Epithelial cell of esophagus (primary cell): ENCODE measurements around the gene SQOR.

Experiments
- DNase-seq: peaks from one replicate; pipeline ENCODE4 v3.0.0; 2010; ENCODE audit warnings: low read depth
- H3K4me3 ChIP-seq: 2 replicates; pipeline ENCODE4 v1.5.1; 2011; ENCODE audit warnings: mild to moderate bottlenecking, low read length, control low read depth
- TF ChIP-seq, protein P1 (sequence below): IDR thresholded peaks from 2 replicates; pipeline ENCODE4 v1.5.1; 2011; ENCODE audit warnings: low read depth, mild to moderate bottlenecking, low read length, control low read depth, inconsistent platforms; ENCODE audit not compliant: insufficient read depth; ENCODE audit errors: missing control alignments

Gene SQOR

DNA sequence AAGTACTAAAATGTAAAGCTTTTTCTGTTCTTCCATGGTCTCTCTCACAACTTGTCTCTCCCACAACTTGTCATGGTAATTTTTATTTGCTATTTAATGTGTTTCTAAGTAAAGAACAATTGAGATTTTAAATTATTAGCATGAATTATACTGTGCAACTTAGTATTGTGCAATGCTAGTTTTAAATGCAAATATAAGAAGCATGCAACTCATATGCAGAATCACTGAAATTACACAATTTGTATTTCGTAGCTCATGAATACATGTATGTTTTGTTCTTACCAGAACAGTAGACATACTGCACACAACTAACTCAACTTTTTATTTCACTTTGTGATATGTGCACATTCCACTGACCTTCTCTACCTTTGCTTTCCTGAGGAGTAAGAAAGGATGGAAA is 96.5 kb downstream of the SQOR start:
- no peak for DNase-seq
- H3K4me3 ChIP-seq: no peak overlapping the region
- TF ChIP-seq, protein P1, sequence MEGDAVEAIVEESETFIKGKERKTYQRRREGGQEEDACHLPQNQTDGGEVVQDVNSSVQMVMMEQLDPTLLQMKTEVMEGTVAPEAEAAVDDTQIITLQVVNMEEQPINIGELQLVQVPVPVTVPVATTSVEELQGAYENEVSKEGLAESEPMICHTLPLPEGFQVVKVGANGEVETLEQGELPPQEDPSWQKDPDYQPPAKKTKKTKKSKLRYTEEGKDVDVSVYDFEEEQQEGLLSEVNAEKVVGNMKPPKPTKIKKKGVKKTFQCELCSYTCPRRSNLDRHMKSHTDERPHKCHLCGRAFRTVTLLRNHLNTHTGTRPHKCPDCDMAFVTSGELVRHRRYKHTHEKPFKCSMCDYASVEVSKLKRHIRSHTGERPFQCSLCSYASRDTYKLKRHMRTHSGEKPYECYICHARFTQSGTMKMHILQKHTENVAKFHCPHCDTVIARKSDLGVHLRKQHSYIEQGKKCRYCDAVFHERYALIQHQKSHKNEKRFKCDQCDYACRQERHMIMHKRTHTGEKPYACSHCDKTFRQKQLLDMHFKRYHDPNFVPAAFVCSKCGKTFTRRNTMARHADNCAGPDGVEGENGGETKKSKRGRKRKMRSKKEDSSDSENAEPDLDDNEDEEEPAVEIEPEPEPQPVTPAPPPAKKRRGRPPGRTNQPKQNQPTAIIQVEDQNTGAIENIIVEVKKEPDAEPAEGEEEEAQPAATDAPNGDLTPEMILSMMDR: no peak

DNA sequence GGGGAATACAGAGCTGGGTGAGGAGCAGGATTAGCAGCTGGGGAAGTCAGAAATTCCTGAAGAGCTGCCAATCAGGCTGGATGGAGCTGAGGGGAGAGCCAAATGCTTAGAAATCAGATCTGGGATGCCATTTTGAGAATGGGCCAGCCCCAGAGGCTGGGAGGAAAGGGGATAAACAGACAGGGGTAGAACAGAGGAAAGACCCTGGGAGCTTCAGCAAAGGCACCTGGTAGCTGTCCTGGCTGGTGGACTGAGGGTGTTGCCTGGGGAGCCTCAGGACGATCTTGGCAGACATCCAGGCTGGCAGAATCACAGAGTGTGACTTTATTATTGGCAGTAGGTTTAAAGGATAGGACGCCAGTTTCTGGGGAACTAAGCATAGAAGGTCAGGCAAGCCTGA is 97.8 kb downstream of the SQOR start:
- DNase-seq: no peak
- H3K4me3 ChIP-seq: no peak overlapping the region
- TF ChIP-seq, protein P1: no peak

DNA sequence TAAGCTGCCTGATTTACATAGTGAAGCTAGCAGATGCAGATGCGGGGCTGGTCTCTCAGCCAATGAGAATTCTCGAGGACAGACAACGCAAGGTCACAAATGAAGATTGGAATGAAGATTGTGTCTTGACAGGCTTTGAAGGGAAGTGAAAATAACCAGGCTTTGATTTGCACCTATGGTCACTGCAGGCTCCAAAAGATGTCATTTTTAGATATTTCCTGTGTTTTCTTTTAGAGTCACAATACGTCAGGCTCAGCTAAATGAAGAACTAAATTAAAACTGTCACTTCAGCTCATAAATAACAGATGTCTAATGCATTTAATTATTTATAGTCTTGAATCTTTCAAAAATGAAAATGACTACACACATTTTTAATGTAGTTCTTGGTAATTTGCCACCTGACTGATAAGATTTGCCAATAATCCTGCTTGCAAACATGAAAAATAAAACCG is 99.5 kb downstream of the SQOR start:
- TF ChIP-seq, protein P1: no peak
- no peak overlapping the region for H3K4me3 ChIP-seq
- DNase-seq: no peak
